Small intestine (tissue), 7 donors: ENCODE results near the gene GABRG3. TPM values are rescaled to one million over a fixed set of nuclear protein-coding genes. Genes with fewer than 3 reads are reported as not detected.

Source experiments
- DNase-seq, 2 donors: peaks; one replicate each; pipeline versions ENCODE4 v3.0.0 to v3.0.0-alpha.2; 2013
- FAIRE-seq: peaks from 2 replicates; lab custom pipeline; 2012; peaks lifted over from hg19 to GRCh38; lab: Jason Lieb, UNC
- H3K27ac ChIP-seq, 3 donors: one replicate each; pipeline ENCODE4 v1.5.1; 2013; ENCODE audit warnings: low read length in 2 of 3, mild to moderate bottlenecking in 2 of 3, control low read depth in 1 of 3, inconsistent platforms in 1 of 3, low read depth in 1 of 3, moderate library complexity in 1 of 3
- H3K27me3 ChIP-seq, 3 donors: one replicate each; pipeline ENCODE4 v1.6.1; 2013; ENCODE audit warnings: low read length in 3 of 3, inconsistent platforms in 1 of 3; ENCODE audit not compliant: control insufficient read depth in 3 of 3, insufficient read depth in 3 of 3
- H3K36me3 ChIP-seq, 3 donors: one replicate each; pipeline ENCODE4 v1.6.1; 2013; ENCODE audit warnings: low read length in 3 of 3, inconsistent platforms in 1 of 3, low read depth in 1 of 3, mild to moderate bottlenecking in 1 of 3, moderate library complexity in 1 of 3; ENCODE audit not compliant: control insufficient read depth in 3 of 3, insufficient read depth in 2 of 3
- H3K4me1 ChIP-seq, 3 donors: one replicate each; pipeline ENCODE4 v1.6.1; 2013; ENCODE audit warnings: low read length in 2 of 3, inconsistent platforms in 1 of 3, low read depth in 1 of 3, mild to moderate bottlenecking in 1 of 3, moderate library complexity in 1 of 3; ENCODE audit not compliant: control insufficient read depth in 3 of 3, insufficient read depth in 2 of 3
- H3K4me3 ChIP-seq, 3 donors: one replicate each; pipeline ENCODE4 v1.5.1; 2013; ENCODE audit warnings: low read length in 3 of 3, control low read depth in 1 of 3, inconsistent platforms in 1 of 3, low read depth in 1 of 3, mild to moderate bottlenecking in 1 of 3, moderate library complexity in 1 of 3
- H3K9me3 ChIP-seq, 2 donors: one replicate each; pipeline ENCODE4 v1.6.1; 2013; ENCODE audit warnings: low read depth in 1 of 2, low read length in 1 of 2; ENCODE audit not compliant: control insufficient read depth in 2 of 2, insufficient read depth in 1 of 2
- WGBS, 3 donors: extraction: QIAGEN DNeasy Blood & Tissue Kit; methylation state at CpG; one replicate each; pipeline ENCODE4 v1.1.7; 2013; 5-methylcytosine and 5-hydroxymethylcytosine counted together
- polyA plus RNA-seq, 4 donors: library from polyadenylated mRNA; stranded (reverse) in 3 of 4; unstranded in 1 of 4; fragments of 200-250 nt in 3 of 4; fragments of 120-200 nt in 1 of 4; gene quantifications; one replicate each; pipeline versions ENCODE4 v1.2.1 to v1.2.3, GENCODE V29; 2013
- donor health status: healthy with polysubstance abuse.
- donor health status: control.
- donor health status: control.
- donor health status: Bipolar disorder and iron deficiency.
- donor health status: healthy.

Gene GABRG3
- polyA plus RNA-seq, 4 donors = 0.41 TPM; not detected in 3

- no peak for FAIRE-seq
- no peak for DNase-seq
- 70 to 89% (median 84%) methylated on average over 3 of the region's 3 CpGs for WGBS, 3 donors
These were observed 68.2 kb downstream of the GABRG3 start for GRCh38 chr15:27039152-27039551.

GRCh38 chr15:27042230-27042629, 71.2 kb downstream of the GABRG3 start:
- Histone ChIP-seq H3K4me1 (peaks cover 0 to 10% (median 0%) of the 10 kb centered on the region in 3 donors), H3K27me3 (no peaks in the 10 kb centered on the region), H3K27ac (no peak overlapping the region), H3K4me3 (no peak overlapping the region), H3K9me3 (no peaks in the 10 kb centered on the region), H3K36me3 (no peaks in the 10 kb centered on the region)
- FAIRE-seq (no peak), DNase-seq (no peak)
- 91 to 99% (median 92%) methylated on average over 13 of the region's 13 CpGs for WGBS, 3 donors

More at GRCh38 chr15:27039152-27039551, 68.2 kb downstream of the GABRG3 start:
- no peaks in the 10 kb centered on the region for H3K27me3 ChIP-seq
- H3K9me3 ChIP-seq = no peaks in the 10 kb centered on the region
- H3K4me3 ChIP-seq = no peak overlapping the region
- H3K4me1 ChIP-seq = peaks cover 0 to 10% (median 0%) of the 10 kb centered on the region in 3 donors
- H3K27ac ChIP-seq = no peak overlapping the region
- H3K36me3 ChIP-seq = no peaks in the 10 kb centered on the region

DNA sequence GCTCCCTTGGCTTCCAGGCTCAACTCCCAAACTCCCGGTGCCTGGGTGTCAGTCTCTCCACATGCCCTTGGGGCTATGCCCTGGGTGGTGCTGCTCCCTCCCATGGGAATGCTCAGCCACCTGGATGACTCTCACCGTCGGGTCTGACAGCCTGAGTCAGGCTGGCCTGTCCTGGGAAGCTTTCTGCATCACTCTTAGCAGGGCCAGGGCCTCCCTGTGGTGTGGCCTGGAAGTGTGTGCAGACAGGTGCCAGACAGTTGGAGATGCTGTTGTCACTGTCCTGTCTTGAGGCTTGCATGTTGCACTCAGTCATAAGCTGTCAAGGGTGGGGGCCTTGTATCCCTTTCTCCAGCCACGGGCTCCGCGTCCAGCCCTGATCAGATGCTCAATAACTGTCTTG, 71.7 kb downstream of the GABRG3 start:
- Histone ChIP-seq H3K27ac (no peak overlapping the region), H3K27me3 (no peaks in the 10 kb centered on the region), H3K4me3 (no peak overlapping the region), H3K9me3 (no peaks in the 10 kb centered on the region), H3K4me1 (peaks cover 0 to 9% (median 0%) of the 10 kb centered on the region in 3 donors), H3K36me3 (no peaks in the 10 kb centered on the region)
- DNase-seq (no peak), FAIRE-seq (no peak)
- WGBS, 3 donors = 83 to 88% (median 87%) methylated on average over 6 of the region's 6 CpGs

DNA sequence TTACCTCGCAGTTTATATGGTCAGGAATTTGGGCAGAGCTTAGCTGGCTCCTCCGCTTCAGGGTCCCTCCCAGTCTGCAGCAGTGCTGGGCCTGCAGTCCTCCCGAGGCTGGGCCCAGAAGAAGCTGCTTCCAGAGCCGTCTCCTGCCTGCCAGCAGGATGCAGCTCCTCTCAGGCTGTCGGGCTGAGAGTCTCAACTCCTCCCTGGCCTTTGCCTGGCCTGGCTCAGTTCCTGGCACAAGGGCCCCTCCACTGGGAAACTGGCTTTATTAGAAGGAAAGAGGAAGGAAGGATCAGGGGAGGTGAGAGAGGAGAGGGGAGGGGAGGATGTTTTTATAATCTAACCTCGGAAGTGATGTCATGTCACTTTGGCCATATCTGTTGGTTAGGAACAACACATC, 72.8 kb downstream of the GABRG3 start:
- FAIRE-seq = no peak
- H3K4me1 ChIP-seq = no peaks in the 10 kb centered on the region
- H3K27ac ChIP-seq = no peak overlapping the region
- no peaks in the 10 kb centered on the region for H3K9me3 ChIP-seq
- H3K27me3 ChIP-seq = no peaks in the 10 kb centered on the region
- WGBS, 3 donors = 71 to 81% (median 75%) methylated on average over 6 of the region's 6 CpGs
- H3K36me3 ChIP-seq = no peaks in the 10 kb centered on the region
- H3K4me3 ChIP-seq = no peak overlapping the region
- no peak for DNase-seq

DNA sequence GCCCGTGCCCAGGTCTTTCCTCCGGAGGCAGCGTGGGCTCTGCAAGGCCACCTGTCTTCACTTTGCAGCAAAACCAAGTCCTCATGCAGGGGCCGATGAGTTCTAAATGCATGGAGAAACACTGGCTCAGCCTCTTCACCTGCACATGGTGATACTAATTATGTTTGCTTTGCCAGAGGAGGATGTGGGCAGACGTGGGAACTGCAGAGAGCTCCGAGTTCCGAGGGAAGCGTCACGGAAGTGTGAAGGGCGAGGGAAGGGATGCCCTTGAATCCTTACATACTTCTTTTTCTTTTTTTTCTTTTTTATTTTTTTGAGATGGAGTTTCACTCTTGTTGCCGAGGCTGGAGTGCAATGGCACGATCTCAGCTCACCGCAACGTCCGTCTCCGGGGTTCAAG, 74.8 kb downstream of the GABRG3 start:
- Histone ChIP-seq H3K27me3 (no peaks in the 10 kb centered on the region), H3K4me1 (peaks cover 0 to 5% (median 0%) of the 10 kb centered on the region in 3 donors), H3K27ac (no peak overlapping the region), H3K9me3 (no peaks in the 10 kb centered on the region), H3K36me3 (no peaks in the 10 kb centered on the region), H3K4me3 (no peak overlapping the region)
- FAIRE-seq = no peak
- no peak for DNase-seq
- 87 to 91% (median 91%) methylated on average over 16 of the region's 16 CpGs for WGBS, 3 donors

GRCh38 chr15:27046880-27047279, 75.9 kb downstream of the GABRG3 start:
- 65 to 71% (median 69%) methylated on average over 3 of the region's 3 CpGs for WGBS, 3 donors
- Histone ChIP-seq H3K27me3 (no peaks in the 10 kb centered on the region), H3K4me1 (peaks cover 0 to 5% (median 0%) of the 10 kb centered on the region in 3 donors), H3K27ac (no peak overlapping the region), H3K36me3 (no peaks in the 10 kb centered on the region), H3K9me3 (no peaks in the 10 kb centered on the region), H3K4me3 (no peak overlapping the region)
- no peak for FAIRE-seq
- no peak for DNase-seq

- H3K9me3 ChIP-seq = no peaks in the 10 kb centered on the region
- H3K4me1 ChIP-seq = peaks cover 0 to 5% (median 0%) of the 10 kb centered on the region in 3 donors
- peak overlapping the region in 1 of 3 donors; percentile 33 for H3K27ac ChIP-seq
- H3K27me3 ChIP-seq = no peaks in the 10 kb centered on the region
- no peaks in the 10 kb centered on the region for H3K36me3 ChIP-seq
- H3K4me3 ChIP-seq = no peak overlapping the region
- DNase-seq (peak; percentile 18 to 42), FAIRE-seq (no peak)
- WGBS, 3 donors = 10 to 31% (median 27%) methylated on average over 4 of the region's 4 CpGs
These were observed 79.2 kb downstream of the GABRG3 start for GRCh38 chr15:27050163-27050562.

DNA sequence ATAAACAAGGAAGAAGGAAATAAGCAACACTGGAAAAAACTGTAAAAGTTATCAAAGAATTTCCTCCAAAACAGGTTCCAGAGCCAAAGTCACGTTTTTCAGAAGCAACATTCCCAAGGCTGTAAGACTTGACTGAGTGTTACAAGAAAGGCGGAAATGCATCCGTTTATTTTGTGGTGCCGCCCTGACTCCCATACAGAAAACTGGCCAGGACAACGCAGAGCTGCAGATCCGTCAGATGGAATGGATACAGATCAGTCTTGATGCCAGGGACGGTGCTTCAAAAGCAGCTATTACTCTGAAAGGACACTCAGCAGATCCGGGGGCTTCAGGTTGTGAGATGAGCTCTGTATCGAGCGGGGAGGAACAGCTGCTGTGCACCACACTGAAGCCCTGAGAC, 83.4 kb downstream of the GABRG3 start:
- DNase-seq (no peak), FAIRE-seq (no peak)
- H3K36me3 ChIP-seq = no peaks in the 10 kb centered on the region
- H3K27me3 ChIP-seq = no peaks in the 10 kb centered on the region
- no peak overlapping the region for H3K27ac ChIP-seq
- H3K9me3 ChIP-seq = no peaks in the 10 kb centered on the region
- 71 to 79% (median 78%) methylated on average over 10 of the region's 10 CpGs for WGBS, 3 donors
- peaks cover 0 to 5% (median 0%) of the 10 kb centered on the region in 3 donors for H3K4me1 ChIP-seq
- no peak overlapping the region for H3K4me3 ChIP-seq
